Hematopoietic multipotent progenitor cell (in vitro differentiated cells): Measurements from ENCODE around the gene ZMIZ2. TPM values are rescaled to one million over a fixed set of nuclear protein-coding genes. Genes with fewer than 3 reads are reported as not detected.
"Not testable (repeated sequence)": the region's sequence is repeated elsewhere in the genome, so short reads cannot be mapped to it uniquely, and the experiment has no call there.

Source experiments
- DNase-seq, 3 donors: peaks; one replicate each; pipeline ENCODE4 v3.0.0-alpha.2; 2011 to 2015; ENCODE audit warnings: low read depth in 2 of 3, low spot score in 2 of 3
- total RNA-seq: library from RNA; depleted of rRNA; stranded (reverse); fragments of >200 nt; gene quantifications from one replicate; pipeline ENCODE4 v1.2.3, GENCODE V29; 2012

ZMIZ2 gene, protein sequence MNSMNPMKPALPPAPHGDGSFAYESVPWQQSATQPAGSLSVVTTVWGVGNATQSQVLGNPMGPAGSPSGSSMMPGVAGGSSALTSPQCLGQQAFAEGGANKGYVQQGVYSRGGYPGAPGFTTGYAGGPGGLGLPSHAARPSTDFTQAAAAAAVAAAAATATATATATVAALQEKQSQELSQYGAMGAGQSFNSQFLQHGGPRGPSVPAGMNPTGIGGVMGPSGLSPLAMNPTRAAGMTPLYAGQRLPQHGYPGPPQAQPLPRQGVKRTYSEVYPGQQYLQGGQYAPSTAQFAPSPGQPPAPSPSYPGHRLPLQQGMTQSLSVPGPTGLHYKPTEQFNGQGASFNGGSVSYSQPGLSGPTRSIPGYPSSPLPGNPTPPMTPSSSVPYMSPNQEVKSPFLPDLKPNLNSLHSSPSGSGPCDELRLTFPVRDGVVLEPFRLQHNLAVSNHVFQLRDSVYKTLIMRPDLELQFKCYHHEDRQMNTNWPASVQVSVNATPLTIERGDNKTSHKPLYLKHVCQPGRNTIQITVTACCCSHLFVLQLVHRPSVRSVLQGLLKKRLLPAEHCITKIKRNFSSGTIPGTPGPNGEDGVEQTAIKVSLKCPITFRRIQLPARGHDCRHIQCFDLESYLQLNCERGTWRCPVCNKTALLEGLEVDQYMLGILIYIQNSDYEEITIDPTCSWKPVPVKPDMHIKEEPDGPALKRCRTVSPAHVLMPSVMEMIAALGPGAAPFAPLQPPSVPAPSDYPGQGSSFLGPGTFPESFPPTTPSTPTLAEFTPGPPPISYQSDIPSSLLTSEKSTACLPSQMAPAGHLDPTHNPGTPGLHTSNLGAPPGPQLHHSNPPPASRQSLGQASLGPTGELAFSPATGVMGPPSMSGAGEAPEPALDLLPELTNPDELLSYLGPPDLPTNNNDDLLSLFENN
- 31.2 TPM for total RNA-seq

DNA sequence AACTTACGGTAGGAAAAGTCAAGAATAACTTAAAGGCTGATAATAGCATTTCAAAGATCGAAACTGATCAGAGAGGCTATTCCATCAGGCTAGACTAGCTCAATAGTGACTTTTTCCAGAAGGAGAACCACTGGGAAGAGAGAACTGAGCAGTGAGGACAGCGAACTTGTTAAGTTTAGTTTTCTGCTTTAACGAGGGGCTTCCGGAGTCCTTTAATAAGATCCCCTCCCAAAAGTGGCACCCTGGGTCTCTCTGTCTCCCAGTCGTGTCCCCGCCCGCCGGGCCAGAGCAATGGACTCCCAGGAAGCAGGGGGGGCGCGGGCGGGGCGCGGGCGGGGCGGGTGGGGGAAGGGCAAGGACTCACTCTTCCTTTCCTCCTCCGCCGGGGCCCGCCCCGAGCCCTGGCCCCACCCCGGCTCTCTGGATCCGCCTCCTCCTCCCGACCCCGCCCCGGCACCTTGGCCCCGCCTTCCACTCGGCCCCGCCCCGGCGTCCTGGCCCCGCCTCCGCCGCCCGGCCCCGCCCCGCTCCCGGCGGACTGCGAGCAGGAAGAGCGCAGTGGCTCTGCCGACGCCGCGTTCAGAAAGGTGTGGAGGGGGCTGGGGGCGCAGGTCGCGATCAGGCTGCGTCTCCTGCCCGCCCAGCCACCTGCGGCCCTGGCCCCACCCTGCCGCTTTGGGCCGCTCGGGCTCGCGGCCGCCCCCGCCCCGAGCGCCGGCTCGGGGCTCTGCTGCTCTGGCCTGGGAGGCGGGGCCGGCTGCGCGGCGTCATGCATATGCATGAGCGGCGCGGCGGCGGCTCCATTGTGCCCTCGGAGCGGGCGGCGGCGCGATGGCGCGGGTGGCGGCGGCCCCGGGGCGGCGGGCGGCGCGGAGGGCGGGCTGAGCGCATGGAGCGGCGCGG, at the start of gene ZMIZ2:
ZMIZ2 (plus strand) TSS at position 803 of the 903 bp plus-strand sequence. CDS start 7,403 bp downstream, outside the sequence.
- peak; percentile 90 to 94 (median 90) for DNase-seq

DNA sequence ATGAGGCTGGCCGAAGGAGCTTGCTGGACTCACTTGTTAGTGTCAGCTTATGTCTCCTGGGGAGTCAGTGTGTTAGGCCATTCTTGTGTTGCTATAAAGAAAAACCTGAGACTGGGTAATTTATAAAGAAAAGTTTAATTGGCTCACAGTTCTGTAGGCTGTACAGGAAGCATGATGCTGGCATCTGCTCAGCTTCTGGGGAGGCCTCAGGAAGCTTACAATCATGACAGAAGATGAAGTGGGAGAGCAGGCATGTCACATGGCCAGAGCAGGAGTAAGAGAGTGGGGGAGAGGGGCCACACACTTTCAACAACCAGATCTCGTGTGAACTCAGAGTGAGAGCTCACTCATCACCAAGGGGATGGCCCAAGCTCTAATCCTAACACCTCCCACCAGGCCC, 49.0 kb upstream of the ZMIZ2 start:
- DNase-seq = not testable (repeated sequence)

DNA sequence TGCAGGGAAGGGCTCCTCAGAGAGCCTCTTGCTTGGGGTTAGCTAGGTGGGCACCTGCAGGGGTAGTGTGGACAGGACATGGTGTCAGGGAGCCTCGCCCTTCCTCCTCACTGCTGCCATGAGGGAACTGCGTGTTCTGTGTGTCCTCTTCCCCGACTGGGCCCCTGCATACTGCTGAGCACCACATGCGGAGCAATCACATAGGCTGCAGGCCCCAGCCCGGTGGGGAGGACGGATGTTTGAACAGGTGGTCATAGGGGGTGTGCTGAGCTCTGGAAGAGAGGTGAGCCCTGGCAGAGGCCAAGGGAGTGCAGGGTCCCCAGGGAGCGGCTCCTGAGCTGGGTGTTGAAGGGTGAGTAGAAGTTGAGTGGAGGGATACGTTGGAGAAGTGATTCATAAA, 48.3 kb upstream of the ZMIZ2 start:
- no peak for DNase-seq

DNA sequence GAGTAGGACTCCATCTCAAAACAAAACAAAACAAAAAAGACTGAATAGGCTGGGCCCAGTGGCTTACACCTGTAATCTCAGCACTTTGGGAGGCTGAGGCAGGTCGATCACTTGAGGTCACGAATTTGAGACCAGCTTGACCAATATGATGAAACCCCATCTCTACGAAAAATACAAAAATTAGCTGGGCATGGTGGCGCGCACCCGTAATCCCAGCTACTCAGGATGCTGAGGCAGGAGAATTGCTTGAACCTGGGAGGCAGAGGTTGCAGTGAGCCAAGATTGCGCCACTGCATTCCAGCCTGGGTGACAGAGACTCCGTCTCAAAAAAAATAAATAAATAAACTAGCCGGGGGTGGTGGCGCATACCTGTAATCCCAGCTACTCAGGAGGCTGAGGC, 45.3 kb upstream of the ZMIZ2 start:
- DNase-seq = not testable (repeated sequence)

DNA sequence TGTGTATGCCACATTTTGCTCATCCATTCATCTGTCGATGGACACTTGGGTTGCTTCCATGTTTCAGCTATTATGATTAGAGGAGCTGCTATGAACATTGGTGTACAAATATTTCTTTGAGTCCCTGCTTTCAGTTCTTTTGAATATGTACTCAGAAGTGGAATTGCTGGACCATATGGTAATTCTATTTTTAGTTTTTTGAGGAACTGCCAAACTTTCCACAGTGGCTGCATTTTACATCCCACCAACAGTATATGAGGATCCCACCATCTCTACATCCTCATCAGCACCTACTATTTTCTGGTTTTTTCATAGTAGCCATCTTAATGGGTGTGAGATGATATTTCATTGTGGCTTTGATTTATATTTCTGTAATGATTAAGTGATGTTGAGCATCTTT, 44.7 kb upstream of the ZMIZ2 start:
- no peak for DNase-seq

DNA sequence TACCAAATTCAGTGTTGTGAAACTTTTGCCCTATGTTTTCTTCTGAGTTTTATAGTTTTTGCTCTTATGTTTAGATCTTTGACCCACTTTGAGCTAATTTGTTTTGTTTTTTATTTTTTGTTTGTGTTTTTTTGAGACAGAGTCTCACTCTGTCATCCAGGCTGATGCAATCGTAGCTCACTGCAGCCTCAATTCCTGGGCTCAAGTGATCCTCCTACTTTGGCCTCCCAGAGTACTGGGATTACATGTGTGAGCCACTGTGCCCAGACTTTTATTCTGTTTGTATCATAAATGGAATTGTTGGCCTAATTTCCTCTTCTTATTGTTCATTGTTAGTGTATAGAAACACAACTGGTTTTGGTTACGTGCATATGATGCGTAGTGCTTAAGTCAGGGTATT, 43.2 kb upstream of the ZMIZ2 start:
- no peak for DNase-seq

DNA sequence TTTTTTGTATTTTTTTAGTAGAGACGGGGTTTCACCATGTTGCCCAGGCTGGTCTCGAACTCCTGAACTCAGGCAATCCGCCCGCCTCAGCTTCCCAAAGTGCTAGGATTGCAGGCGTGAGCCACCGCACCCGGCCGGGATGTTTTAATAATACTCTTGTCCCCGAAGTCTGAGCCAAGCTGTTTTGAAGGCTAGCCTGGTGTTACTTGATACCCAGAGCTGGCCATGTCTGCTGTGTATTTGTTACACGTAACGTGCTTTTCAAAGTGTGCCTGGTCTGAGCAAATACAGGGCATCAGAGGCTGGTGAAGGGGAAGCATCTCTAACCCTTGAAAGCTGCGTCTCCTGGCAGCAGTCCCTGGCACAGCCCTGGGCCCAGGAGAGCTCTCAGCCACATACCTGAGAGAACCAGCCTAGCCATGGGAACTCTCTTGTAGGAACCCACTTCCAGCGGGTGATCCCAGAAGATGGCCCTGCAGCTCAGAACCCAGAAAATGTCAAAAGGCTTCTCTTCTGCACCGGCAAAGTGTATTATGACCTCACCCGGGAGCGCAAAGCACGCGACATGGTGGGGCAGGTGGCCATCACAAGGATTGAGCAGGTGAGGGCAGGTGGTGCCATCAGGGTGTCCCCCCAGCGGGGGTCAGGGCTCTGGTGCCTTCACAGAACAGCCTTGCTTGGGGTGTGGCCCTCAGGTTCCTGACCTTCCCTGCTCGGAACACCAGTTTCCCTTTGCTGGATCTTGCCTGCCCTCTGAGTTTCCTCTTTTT, 41.7 kb upstream of the ZMIZ2 start:
- DNase-seq = no peak

DNA sequence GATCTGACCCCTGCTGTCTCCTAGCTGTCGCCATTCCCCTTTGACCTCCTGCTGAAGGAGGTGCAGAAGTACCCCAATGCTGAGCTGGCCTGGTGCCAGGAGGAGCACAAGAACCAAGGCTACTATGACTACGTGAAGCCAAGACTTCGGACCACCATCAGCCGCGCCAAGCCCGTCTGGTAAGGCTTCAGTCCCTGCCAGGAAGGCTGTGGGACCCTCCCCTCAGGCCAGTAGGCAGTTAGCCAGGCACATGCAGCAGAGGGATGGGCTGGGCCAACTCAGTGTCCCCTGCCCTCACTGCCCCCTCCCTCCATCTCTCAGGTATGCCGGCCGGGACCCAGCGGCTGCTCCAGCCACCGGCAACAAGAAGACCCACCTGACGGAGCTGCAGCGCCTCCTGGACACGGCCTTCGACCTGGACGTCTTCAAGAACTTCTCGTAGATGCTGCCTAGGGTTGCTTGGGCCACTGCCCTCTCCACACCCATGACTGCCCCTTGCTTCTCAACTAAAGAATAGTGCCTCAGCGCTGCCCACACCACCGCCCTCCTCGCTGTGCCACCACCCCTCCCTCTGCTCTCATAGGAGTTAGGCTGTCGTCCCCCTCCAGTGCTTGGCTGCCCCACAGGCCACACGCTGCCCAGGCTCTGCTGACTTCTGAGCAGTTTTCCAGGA, 41.0 kb upstream of the ZMIZ2 start:
- no peak for DNase-seq

DNA sequence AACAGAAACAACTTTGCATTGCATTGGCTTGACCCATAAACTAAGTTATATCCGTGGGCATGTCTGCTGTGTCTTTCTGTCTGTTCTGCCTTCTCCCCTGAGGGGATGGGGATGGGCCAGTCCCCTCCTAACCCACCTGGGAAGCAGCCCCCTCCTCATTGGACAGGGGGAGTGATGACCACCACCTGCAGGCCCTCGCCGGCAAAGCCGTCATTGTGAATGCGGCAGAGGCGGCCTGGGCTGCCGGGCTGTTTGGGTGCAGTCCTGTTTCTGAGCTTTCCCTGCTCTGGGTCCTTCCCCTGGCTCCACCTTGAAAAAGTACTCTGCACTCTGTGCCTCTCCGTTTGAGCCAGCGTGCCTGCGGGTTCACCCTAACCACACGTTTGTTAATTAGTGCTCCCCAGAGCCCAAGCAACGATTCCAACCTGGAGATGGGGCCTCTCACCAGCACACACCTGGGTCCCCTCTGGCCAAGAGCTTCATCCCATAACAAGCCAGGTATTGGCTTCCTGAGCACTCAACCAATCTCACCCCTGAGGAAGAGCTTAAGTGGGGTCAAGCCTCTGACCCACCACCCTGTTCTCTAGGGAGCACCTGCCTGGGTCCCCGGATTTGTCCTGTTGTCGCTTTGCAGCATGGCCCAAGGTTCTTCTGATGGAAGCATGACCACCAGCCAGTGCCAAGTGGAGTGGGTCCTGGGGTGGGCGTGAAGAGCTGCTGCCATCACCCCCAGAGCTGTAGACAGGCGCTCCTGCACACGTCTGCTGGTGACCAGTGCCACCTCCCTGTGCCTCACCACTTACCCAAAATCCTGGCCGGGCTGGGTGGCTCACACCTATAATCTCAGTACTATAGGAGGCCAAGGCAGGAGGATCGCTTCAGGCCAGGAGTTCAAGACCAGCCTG, 39.4 kb upstream of the ZMIZ2 start:
- no peak for DNase-seq

DNA sequence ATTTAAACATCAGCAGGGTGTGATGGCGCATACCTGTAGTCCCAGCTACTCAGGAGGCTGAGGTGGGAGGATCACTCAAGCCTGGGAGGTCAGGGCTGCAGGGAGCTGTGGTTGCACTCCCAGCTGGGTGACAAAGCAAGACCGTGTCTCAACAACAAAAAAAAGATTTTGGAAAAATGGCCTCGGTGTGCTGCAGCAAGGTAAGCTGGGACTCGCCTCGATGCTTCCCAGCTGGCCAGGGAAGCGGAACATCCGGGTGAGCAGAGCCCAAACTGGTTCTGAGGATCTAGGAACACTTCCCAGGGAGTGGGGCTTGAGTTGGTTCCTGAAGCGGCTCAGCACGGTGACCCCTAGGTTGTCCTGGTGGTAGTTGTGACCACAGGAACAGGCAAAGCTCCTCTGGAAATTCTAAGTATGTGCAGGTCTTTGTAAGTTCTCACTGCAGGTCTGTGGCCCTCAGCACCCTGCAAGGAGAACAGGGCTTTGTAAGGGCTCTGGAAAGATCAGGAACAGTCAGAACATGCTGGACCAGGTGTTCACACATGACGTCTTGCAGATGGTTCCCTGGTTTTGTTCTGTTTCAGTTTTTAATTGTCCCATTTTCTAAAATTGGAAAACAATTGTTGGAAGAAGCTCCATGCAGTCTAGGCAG, 38.6 kb upstream of the ZMIZ2 start:
- no peak for DNase-seq

DNA sequence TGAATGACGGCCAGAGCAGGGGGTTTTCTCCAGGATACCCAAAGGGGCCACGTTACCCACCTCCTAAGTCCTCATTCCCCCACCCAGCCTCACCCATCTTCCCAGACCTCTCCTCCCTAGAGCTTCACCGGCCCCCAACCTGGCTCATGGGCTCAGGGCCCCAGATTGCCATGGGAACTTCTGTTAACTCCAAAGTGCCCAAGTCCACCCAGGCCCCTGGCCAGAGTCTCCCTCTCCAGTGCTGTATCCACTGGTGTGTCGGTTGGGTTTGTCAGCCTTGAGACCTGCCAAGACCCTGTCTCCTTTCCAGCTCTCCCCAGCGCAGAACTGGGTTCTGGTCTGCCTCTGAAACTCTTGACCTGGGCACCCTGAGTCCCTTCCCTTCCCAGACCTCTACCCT, 37.1 kb upstream of the ZMIZ2 start:
- no peak for DNase-seq

DNA sequence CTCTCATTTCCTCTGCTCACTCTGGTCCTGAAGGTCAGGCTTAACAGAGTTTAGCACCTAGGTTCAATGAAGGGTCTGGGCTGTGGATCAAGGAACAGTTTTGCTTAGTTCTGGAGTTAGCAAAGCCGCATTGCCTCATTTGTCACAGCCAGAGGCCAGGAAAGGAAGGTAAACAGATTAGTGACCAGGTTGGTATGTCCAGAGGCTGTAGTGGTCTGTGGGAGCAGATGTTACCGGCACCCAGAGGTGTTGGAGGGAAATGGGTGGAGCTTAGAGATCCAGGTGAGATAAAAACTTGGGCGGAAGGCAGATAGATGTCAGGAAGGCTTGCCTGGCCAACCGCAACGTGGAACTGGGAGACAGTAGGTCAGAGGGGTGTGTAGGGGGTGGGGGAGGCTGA, 36.6 kb upstream of the ZMIZ2 start:
- no peak for DNase-seq

DNA sequence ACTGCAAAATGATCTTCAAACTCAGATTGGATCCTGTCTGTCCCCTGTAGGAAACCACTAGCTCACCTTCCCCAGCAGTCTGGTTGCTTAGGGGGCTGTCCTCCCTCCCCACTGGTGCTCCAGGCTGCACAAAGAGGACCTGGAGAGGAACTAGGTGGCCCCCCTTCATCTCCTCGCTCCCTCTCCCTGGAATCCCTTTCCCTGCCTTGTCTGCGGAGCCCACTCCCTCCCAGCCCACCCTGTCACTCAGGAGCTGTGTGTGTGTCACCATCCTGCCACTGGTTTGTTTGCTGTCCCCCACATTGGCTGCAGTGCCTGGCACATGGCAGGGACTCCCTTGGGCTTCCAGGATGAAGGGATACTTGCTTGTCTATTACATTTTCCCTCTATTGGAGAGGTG, 35.5 kb upstream of the ZMIZ2 start:
- DNase-seq = no peak

DNA sequence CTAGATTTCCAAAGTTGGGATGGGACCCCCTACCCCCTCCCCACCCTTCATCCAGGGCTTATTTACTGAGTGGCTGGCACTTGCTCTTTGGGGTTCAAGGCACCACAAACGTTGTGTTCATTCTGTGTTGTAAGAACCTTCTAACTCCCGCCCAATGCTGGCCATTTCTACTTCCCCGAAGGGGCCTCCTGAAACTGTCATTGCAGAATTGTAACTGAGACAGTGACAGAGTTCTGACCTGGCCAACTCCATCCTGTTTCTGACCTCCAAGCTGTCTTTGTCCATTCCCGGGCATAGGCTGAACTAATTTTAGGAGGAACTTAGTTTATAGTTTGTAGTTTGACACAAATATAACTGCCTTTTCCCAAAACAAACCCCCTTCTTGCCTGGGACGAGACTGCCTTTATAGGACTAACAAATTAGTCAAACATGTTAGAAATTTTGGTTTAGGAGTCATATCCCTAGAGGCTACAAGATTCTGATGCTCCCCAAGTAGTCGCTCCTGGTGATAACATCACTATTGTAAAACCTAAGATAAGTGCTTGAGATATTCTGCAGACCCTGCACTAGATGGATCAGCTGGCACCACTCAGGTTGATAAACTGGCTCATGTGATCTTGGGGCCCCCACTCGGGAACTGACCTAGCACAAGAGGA, 34.8 kb upstream of the ZMIZ2 start:
- DNase-seq = no peak

DNA sequence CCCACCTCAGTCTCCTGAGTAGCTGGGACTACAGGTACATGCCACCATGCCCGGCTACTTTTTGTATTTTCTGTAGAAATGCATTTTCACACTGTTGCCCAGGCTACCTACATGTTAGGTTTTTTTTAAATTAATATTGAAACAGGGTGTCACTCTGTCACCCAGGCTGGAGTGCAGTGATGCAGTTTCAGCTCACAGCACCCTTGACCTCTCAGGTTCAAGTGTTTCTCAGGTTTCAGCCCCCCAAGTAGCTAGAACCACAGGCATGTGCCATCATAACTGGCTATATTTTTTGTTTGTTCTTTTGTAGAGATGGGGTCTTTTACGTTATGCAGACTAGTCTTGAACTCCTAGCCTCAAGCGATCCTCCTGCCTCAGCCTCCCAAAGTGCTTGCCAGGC, 32.4 kb upstream of the ZMIZ2 start:
- DNase-seq = no peak

DNA sequence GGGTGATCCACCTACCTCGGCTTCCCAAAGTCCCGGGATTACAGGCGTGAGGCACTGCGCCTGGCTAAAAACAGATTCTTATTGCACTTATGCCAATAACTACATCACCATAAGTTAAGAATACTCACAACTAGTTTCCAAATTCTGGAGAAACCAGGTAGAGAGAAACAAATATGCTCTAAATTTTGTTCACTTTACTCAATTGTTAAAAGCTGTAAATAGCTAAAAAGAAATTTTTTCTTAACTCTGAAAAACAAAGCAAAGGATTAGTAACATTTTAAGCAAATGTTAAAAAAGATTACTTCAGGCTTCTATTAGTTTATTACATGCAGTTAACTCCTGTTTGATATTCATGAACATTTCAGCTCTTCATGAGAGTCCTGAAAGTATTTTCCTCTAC, 28.3 kb upstream of the ZMIZ2 start:
- no peak for DNase-seq

DNA sequence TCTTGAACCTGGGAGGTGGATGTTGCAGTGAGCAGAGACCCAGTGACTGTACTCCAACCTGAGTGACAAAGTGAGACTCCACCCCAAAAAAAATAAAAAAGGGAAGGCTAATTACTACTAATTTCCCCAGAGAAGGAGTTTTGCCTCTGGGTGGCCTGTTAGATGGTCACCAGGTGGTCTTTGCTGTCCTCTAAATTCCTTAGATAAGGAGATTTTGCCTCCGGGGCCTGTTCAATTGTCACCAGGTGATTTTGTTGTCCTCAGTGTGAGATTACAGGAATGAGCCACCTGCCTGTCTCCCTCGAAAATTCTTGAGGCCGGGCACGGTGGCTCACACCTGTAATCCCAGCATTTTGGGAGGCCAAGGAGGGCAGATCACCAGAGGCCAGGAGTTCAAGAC, 24.4 kb upstream of the ZMIZ2 start:
- no peak for DNase-seq
